Measurements from ENCODE around the gene GRIK3. TPM values are rescaled to one million over a fixed set of nuclear protein-coding genes. Genes with fewer than 3 reads are reported as not detected.

GRIK3 gene
- total and polyA plus RNA-seq, 4 donors = 0.68 to 1.6 TPM; not detected in 2

DNA sequence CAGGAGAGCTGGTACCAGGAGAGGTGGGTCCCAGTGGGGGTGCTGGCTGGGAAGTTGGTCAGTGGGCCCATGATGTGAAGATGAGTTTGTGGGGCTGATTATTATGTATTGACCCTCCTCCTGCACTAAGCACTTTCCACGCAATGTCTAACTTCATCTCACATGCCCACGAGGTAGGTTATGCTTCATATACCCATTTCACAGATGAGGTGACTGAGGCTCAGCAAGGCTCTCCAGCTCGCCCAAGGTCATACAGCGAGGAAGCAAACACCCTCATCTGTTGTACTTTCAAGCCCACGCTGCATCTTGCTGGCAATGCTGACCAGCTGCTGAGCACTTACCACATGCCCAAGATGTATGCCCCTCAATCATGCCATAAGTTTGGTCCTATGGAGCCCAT is 175.8 kb downstream of the GRIK3 start:
- no peaks in the 10 kb centered on the region for H3K4me1 ChIP-seq (ENCODE audit: control insufficient read depth in 1 of 2, insufficient read depth in 2 of 2, low read length in 2 of 2)
- H3K9me3 ChIP-seq (ENCODE audit: control insufficient read depth, low read length) = no peaks in the 10 kb centered on the region
- 91 to 93% methylated on average over 5 of the region's 5 CpGs for WGBS, 2 donors
- intact Hi-C loops (cut with DNase I) = no loop called here
- ATAC-seq (ENCODE audit: low FRiP score) (no peak), DNase-seq (no peak)
- H3K4me3 ChIP-seq (ENCODE audit: low read length in 2 of 2) = no peak overlapping the region
- H3K36me3 ChIP-seq (ENCODE audit: control insufficient read depth in 1 of 2, insufficient read depth in 2 of 2, low read length in 1 of 2) = no peaks in the 10 kb centered on the region
- no peak overlapping the region for H3K27ac ChIP-seq (ENCODE audit: low read depth in 1 of 2, low read length in 2 of 2)
- H3K27me3 ChIP-seq (ENCODE audit: control insufficient read depth in 1 of 2, insufficient read depth in 2 of 2, low read length in 1 of 2) = peaks cover 0 to under 1% of the 10 kb centered on the region in 2 donors

DNA sequence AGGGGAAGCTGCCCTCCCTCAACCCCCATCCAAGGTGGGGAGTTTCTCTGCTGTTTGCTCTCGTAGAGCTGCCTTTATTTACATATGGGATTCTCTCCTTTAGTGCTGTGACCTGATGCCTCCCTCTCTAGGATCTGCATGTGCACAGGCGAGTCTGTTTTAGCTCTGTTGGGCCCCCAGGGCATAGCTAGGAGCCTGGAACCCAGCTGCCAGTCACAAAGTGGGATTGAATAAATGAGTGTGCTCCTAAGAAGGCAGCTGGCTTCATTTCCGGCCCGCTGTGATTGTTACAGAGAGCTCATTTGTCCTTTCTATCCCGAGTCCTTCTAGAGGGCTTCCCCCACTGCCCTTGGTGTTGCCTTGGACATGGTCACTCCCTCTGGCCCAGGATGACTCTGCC is 176.6 kb downstream of the GRIK3 start:
- DNase-seq (no peak), ATAC-seq (ENCODE audit: low FRiP score) (no peak)
- no peaks in the 10 kb centered on the region for H3K27me3 ChIP-seq (ENCODE audit: control insufficient read depth in 1 of 2, insufficient read depth in 2 of 2, low read length in 1 of 2)
- no peak overlapping the region for H3K4me3 ChIP-seq (ENCODE audit: low read length in 2 of 2)
- H3K9me3 ChIP-seq (ENCODE audit: control insufficient read depth, low read length) = no peaks in the 10 kb centered on the region
- no peak overlapping the region for H3K27ac ChIP-seq (ENCODE audit: low read depth in 1 of 2, low read length in 2 of 2)
- WGBS, 2 donors = 57 to 65% methylated on average over 5 of the region's 5 CpGs
- no peaks in the 10 kb centered on the region for H3K4me1 ChIP-seq (ENCODE audit: control insufficient read depth in 1 of 2, insufficient read depth in 2 of 2, low read length in 2 of 2)
- intact Hi-C loops (cut with DNase I) = no loop called here
- H3K36me3 ChIP-seq (ENCODE audit: control insufficient read depth in 1 of 2, insufficient read depth in 2 of 2, low read length in 1 of 2) = no peaks in the 10 kb centered on the region

DNA sequence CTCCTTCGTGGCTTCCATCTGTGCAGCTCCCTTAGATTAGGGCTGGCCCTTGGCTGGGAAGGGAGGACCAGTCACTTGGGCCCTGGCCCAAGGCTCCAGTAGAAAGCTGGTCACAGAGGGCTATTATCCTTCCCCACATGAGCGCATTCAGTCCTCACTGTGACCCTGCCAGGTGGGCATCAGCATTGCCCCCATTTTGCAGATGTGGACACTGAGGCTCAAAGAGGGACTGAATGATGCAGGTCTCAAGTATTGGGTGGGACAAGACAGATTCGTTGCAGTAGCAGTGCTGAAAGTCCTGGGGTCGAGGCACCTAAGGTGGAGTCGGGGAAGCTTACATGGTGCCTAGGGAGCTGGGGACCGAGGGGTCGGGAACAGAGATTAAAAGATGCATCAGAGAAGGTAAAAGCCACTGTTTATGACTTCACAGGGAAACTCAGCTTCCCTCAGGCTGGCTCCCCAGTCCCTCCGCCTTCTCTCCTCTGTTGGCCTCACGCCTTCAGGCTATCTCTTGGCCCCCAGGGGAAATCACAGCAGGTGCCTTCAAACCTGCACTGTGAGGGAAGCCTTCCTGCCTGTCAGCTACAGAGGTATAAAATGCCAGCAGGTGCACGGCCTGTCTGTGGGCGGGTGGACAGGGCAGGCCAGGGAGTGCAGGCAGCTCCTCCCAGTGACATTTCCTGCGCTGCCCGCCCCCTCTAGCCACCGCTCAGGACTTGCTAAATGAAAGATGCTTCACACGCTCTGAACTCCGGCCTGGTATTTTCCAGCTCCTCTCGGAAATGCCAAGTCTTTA is 178.4 kb downstream of the GRIK3 start:
- Histone ChIP-seq H3K4me3 (ENCODE audit: low read length in 2 of 2) (no peak overlapping the region), H3K4me1 (ENCODE audit: control insufficient read depth in 1 of 2, insufficient read depth in 2 of 2, low read length in 2 of 2) (no peaks in the 10 kb centered on the region), H3K27me3 (ENCODE audit: control insufficient read depth in 1 of 2, insufficient read depth in 2 of 2, low read length in 1 of 2) (no peaks in the 10 kb centered on the region), H3K36me3 (ENCODE audit: control insufficient read depth in 1 of 2, insufficient read depth in 2 of 2, low read length in 1 of 2) (no peaks in the 10 kb centered on the region), H3K27ac (ENCODE audit: low read depth in 1 of 2, low read length in 2 of 2) (no peak overlapping the region), H3K9me3 (ENCODE audit: control insufficient read depth, low read length) (no peaks in the 10 kb centered on the region)
- WGBS, 2 donors = 43 to 55% methylated on average over 17 of the region's 17 CpGs
- no peak for ATAC-seq (ENCODE audit: low FRiP score)
- DNase-seq = no peak
- intact Hi-C loops (cut with DNase I) = no loop called here

- 86 to 90% methylated on average over 14 of the region's 14 CpGs for WGBS, 2 donors
- no peak overlapping the region for H3K4me3 ChIP-seq (ENCODE audit: low read length in 2 of 2)
- H3K27me3 ChIP-seq (ENCODE audit: control insufficient read depth in 1 of 2, insufficient read depth in 2 of 2, low read length in 1 of 2) = no peaks in the 10 kb centered on the region
- ATAC-seq (ENCODE audit: low FRiP score) (no peak), DNase-seq (no peak)
- H3K36me3 ChIP-seq (ENCODE audit: control insufficient read depth in 1 of 2, insufficient read depth in 2 of 2, low read length in 1 of 2) = no peaks in the 10 kb centered on the region
- H3K4me1 ChIP-seq (ENCODE audit: control insufficient read depth in 1 of 2, insufficient read depth in 2 of 2, low read length in 2 of 2) = no peaks in the 10 kb centered on the region
- H3K27ac ChIP-seq (ENCODE audit: low read depth in 1 of 2, low read length in 2 of 2) = no peak overlapping the region
- no peaks in the 10 kb centered on the region for H3K9me3 ChIP-seq (ENCODE audit: control insufficient read depth, low read length)
- intact Hi-C loops (cut with DNase I) = no loop called here
Observed at GRCh38 chr1:36853638-36854037, 180.7 kb downstream of the GRIK3 start.

- ATAC-seq (ENCODE audit: low FRiP score) = no peak
- intact Hi-C loops (cut with DNase I) = no loop called here
- Histone ChIP-seq H3K27me3 (ENCODE audit: control insufficient read depth in 1 of 2, insufficient read depth in 2 of 2, low read length in 1 of 2) (no peaks in the 10 kb centered on the region), H3K9me3 (ENCODE audit: control insufficient read depth, low read length) (no peaks in the 10 kb centered on the region), H3K4me3 (ENCODE audit: low read length in 2 of 2) (no peak overlapping the region), H3K4me1 (ENCODE audit: control insufficient read depth in 1 of 2, insufficient read depth in 2 of 2, low read length in 2 of 2) (no peaks in the 10 kb centered on the region), H3K36me3 (ENCODE audit: control insufficient read depth in 1 of 2, insufficient read depth in 2 of 2, low read length in 1 of 2) (no peaks in the 10 kb centered on the region), H3K27ac (ENCODE audit: low read depth in 1 of 2, low read length in 2 of 2) (no peak overlapping the region)
- no peak for DNase-seq
- 74 to 78% methylated on average over 5 of the region's 5 CpGs for WGBS, 2 donors
Observed at GRCh38 chr1:36852586-36852985, 181.7 kb downstream of the GRIK3 start.

- ATAC-seq (ENCODE audit: low FRiP score) = no peak
- H3K27me3 ChIP-seq (ENCODE audit: control insufficient read depth in 1 of 2, insufficient read depth in 2 of 2, low read length in 1 of 2) = no peaks in the 10 kb centered on the region
- WGBS, 2 donors = 71 to 82% methylated on average over 4 of the region's 4 CpGs
Observed at GRCh38 chr1:36851595-36851994, 182.7 kb downstream of the GRIK3 start.

DNA sequence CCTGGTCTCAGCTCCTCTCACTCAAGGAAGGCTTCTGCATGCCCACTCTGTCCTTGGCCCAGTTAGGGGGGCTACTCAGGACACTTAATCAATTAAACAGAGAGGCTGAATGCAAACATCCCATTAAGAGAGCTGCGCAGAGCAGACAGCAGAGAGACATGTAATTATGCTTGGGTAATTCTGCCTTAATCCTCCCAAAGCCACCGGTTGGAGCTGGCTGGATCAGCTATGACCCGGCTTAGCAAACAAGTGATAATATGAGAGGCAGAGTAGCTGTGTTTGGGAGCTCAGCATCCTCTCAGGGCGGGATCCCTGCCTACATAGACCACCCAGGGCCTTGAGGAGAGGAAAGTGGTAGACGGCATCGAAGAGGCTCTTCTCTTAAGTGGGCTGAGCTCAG is 183.2 kb downstream of the GRIK3 start:
- DNase-seq = no peak
- Histone ChIP-seq H3K27me3 (ENCODE audit: control insufficient read depth in 1 of 2, insufficient read depth in 2 of 2, low read length in 1 of 2) (no peaks in the 10 kb centered on the region), H3K4me1 (ENCODE audit: control insufficient read depth in 1 of 2, insufficient read depth in 2 of 2, low read length in 2 of 2) (no peaks in the 10 kb centered on the region), H3K27ac (ENCODE audit: low read depth in 1 of 2, low read length in 2 of 2) (no peak overlapping the region), H3K9me3 (ENCODE audit: control insufficient read depth, low read length) (no peaks in the 10 kb centered on the region), H3K4me3 (ENCODE audit: low read length in 2 of 2) (no peak overlapping the region), H3K36me3 (ENCODE audit: control insufficient read depth in 1 of 2, insufficient read depth in 2 of 2, low read length in 1 of 2) (no peaks in the 10 kb centered on the region)
- no peak for ATAC-seq (ENCODE audit: low FRiP score)
- intact Hi-C loops (cut with DNase I) = no loop called here
- WGBS, 2 donors = 61 to 68% methylated on average over 6 of the region's 6 CpGs

More at GRCh38 chr1:36851595-36851994, 182.7 kb downstream of the GRIK3 start:
- Histone ChIP-seq H3K9me3 (ENCODE audit: control insufficient read depth, low read length) (no peaks in the 10 kb centered on the region), H3K36me3 (ENCODE audit: control insufficient read depth in 1 of 2, insufficient read depth in 2 of 2, low read length in 1 of 2) (no peaks in the 10 kb centered on the region), H3K4me1 (ENCODE audit: control insufficient read depth in 1 of 2, insufficient read depth in 2 of 2, low read length in 2 of 2) (no peaks in the 10 kb centered on the region), H3K4me3 (ENCODE audit: low read length in 2 of 2) (no peak overlapping the region), H3K27ac (ENCODE audit: low read depth in 1 of 2, low read length in 2 of 2) (no peak overlapping the region)
- DNase-seq = no peak
- intact Hi-C loops (cut with DNase I) = no loop called here

DNA sequence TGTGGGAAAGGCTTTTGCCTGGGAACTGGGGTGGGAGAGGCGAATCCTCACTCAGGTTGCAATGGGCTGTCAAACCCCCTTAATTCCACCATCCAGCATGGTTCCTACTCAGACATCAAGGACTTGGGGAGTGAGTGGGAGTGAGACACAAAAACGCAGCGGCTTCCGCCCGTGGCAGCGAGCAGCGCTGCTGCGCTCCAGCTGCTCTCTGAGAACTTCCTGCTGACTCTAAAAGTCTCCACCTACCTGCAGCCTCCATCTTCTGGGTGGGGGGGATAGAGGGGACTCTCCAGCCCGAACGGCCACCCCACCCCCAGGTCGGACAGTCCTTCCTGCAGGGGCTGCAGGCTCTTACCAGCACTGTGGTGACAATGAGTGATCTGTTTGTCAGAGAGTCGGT is 184.4 kb downstream of the GRIK3 start:
- no peak overlapping the region for H3K27ac ChIP-seq (ENCODE audit: low read depth in 1 of 2, low read length in 2 of 2)
- ATAC-seq (ENCODE audit: low FRiP score) (no peak), DNase-seq (no peak)
- no peaks in the 10 kb centered on the region for H3K27me3 ChIP-seq (ENCODE audit: control insufficient read depth in 1 of 2, insufficient read depth in 2 of 2, low read length in 1 of 2)
- no peaks in the 10 kb centered on the region for H3K36me3 ChIP-seq (ENCODE audit: control insufficient read depth in 1 of 2, insufficient read depth in 2 of 2, low read length in 1 of 2)
- intact Hi-C loops (cut with DNase I) = no loop called here
- WGBS, 2 donors = 69% methylated on average over 12 of the region's 12 CpGs
- H3K9me3 ChIP-seq (ENCODE audit: control insufficient read depth, low read length) = no peaks in the 10 kb centered on the region
- H3K4me1 ChIP-seq (ENCODE audit: control insufficient read depth in 1 of 2, insufficient read depth in 2 of 2, low read length in 2 of 2) = no peaks in the 10 kb centered on the region
- no peak overlapping the region for H3K4me3 ChIP-seq (ENCODE audit: low read length in 2 of 2)

DNA sequence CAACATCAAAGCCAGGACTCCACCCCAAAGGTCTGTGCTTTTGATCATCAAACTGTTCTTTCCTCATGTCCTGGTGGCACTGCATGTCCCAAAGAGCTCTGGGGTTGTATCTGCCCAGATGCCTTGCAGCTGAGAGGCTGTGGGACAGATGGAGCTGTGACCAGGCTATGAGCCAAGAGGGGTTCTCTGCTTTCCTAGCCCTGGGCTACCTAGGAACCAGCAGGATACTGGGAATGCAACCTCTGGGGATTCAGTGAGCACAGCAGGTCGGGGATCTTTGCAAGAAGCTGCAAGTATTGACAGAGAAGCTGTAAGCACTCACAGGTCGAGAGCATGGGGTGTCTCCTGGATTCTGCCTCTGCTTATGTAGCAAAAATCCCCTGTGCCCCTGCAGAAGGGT is 186.6 kb downstream of the GRIK3 start:
- intact Hi-C loops (cut with DNase I) = no loop called here
- Histone ChIP-seq H3K27me3 (ENCODE audit: control insufficient read depth in 1 of 2, insufficient read depth in 2 of 2, low read length in 1 of 2) (no peaks in the 10 kb centered on the region), H3K36me3 (ENCODE audit: control insufficient read depth in 1 of 2, insufficient read depth in 2 of 2, low read length in 1 of 2) (no peaks in the 10 kb centered on the region), H3K27ac (ENCODE audit: low read depth in 1 of 2, low read length in 2 of 2) (no peak overlapping the region), H3K4me1 (ENCODE audit: control insufficient read depth in 1 of 2, insufficient read depth in 2 of 2, low read length in 2 of 2) (no peaks in the 10 kb centered on the region), H3K4me3 (ENCODE audit: low read length in 2 of 2) (no peak overlapping the region), H3K9me3 (ENCODE audit: control insufficient read depth, low read length) (no peaks in the 10 kb centered on the region)
- no peak for DNase-seq
- WGBS, 2 donors = 2 to 13% methylated on average over 2 of the region's 2 CpGs
- ATAC-seq (ENCODE audit: low FRiP score) = no peak
